H9 (cell line): ENCODE data around the gene DCLK2. TPM values are rescaled to one million over a fixed set of nuclear protein-coding genes. Genes with fewer than 3 reads are reported as not detected.

Source experiments
- DNase-seq: peaks from one replicate; pipeline ENCODE4 v3.0.0-alpha.2; 2017
- H2AFZ ChIP-seq: one replicate; pipeline ENCODE4 v1.6.1; 2013; ENCODE audit warnings: mild to moderate bottlenecking, low read length, control low read depth, moderate library complexity
- H2AK5ac ChIP-seq: 2 replicates; pipeline ENCODE4 v1.6.1; 2013; ENCODE audit warnings: low read length, control low read depth, mixed read lengths; ENCODE audit not compliant: insufficient read length
- H2BK120ac ChIP-seq: one replicate; pipeline ENCODE4 v1.6.1; 2013; ENCODE audit warnings: low read depth, mild to moderate bottlenecking, low read length, control low read depth, inconsistent platforms; ENCODE audit not compliant: poor library complexity, severe bottlenecking
- H2BK12ac ChIP-seq: 2 replicates; pipeline ENCODE4 v1.6.1; 2013; ENCODE audit warnings: low read length, control low read depth, mixed read lengths, low read depth; ENCODE audit not compliant: insufficient read length
- H2BK15ac ChIP-seq: 2 replicates; pipeline ENCODE4 v1.6.1; 2013; ENCODE audit warnings: low read depth, low read length, control low read depth
- H2BK20ac ChIP-seq: one replicate; pipeline ENCODE4 v1.6.1; 2013; ENCODE audit warnings: low read depth, mild to moderate bottlenecking, low read length, control low read depth, inconsistent platforms; ENCODE audit not compliant: poor library complexity, severe bottlenecking
- H2BK5ac ChIP-seq: 2 replicates; pipeline ENCODE4 v1.6.1; 2013; ENCODE audit warnings: low read length, control low read depth, mixed read lengths; ENCODE audit not compliant: insufficient read length
- H3K14ac ChIP-seq: 2 replicates; pipeline ENCODE4 v1.6.1; 2013; ENCODE audit warnings: low read length, control low read depth; ENCODE audit not compliant: insufficient read depth
- H3K18ac ChIP-seq: 2 replicates; pipeline ENCODE4 v1.6.1; 2013; ENCODE audit warnings: low read depth, mild to moderate bottlenecking, mixed read lengths, low read length, control low read depth; ENCODE audit not compliant: insufficient read length
- H3K23ac ChIP-seq: 2 replicates; pipeline ENCODE4 v1.6.1; 2013; ENCODE audit warnings: low read length, control low read depth, mixed read lengths, low read depth; ENCODE audit not compliant: insufficient read length
- H3K23me2 ChIP-seq: 2 replicates; pipeline ENCODE4 v1.6.1; 2013; ENCODE audit warnings: low read depth, mild to moderate bottlenecking, mixed read lengths, low read length, control low read depth; ENCODE audit not compliant: insufficient read length, poor library complexity, severe bottlenecking
- H3K27ac ChIP-seq: 2 replicates; pipeline ENCODE4 v1.5.1; 2013; ENCODE audit warnings: low read length, control low read depth, mixed read lengths, low read depth; ENCODE audit not compliant: insufficient read length
- H3K27me3 ChIP-seq: 2 replicates; pipeline ENCODE4 v1.6.1; 2013; ENCODE audit warnings: low read length, control low read depth, inconsistent platforms; ENCODE audit not compliant: insufficient read depth
- H3K4ac ChIP-seq: 2 replicates; pipeline ENCODE4 v1.6.1; 2013; ENCODE audit warnings: low read depth, mild to moderate bottlenecking, control low read depth, inconsistent platforms, low read length, moderate library complexity
- H3K4me1 ChIP-seq: 2 replicates; pipeline ENCODE4 v1.6.1; 2013; ENCODE audit warnings: low read length, control low read depth, inconsistent platforms; ENCODE audit not compliant: insufficient read depth
- H3K4me2 ChIP-seq: 2 replicates; pipeline ENCODE4 v1.6.1; 2013; ENCODE audit warnings: low read length, control low read depth, mixed read lengths; ENCODE audit not compliant: insufficient read length, insufficient read depth
- H3K56ac ChIP-seq: 2 replicates; pipeline ENCODE4 v1.6.1; 2013; ENCODE audit warnings: low read depth, mild to moderate bottlenecking, mixed read lengths, low read length, control low read depth; ENCODE audit not compliant: insufficient read length
- H3K79me1 ChIP-seq: 2 replicates; pipeline ENCODE4 v1.6.1; 2013; ENCODE audit warnings: low read depth, mild to moderate bottlenecking, moderate library complexity, low read length, control low read depth, inconsistent platforms; ENCODE audit not compliant: insufficient read depth, poor library complexity, severe bottlenecking
- H3K79me2 ChIP-seq: 2 replicates; pipeline ENCODE4 v1.6.1; 2013; ENCODE audit warnings: low read length, control low read depth, inconsistent platforms; ENCODE audit not compliant: insufficient read depth
- H3K9ac ChIP-seq: 2 replicates; pipeline ENCODE4 v1.6.1; 2013; ENCODE audit warnings: low read length, control low read depth, mixed read lengths; ENCODE audit not compliant: insufficient read length; ENCODE audit errors: extremely low read depth
- H3K9me3 ChIP-seq: one replicate; pipeline ENCODE4 v1.6.1; 2013; ENCODE audit warnings: low read depth, low read length, inconsistent platforms; ENCODE audit not compliant: control insufficient read depth
- H3T11ph ChIP-seq: one replicate; pipeline ENCODE4 v1.6.1; 2013; ENCODE audit warnings: mild to moderate bottlenecking, low read length, control low read depth, inconsistent platforms
- H4K20me1 ChIP-seq: one replicate; pipeline ENCODE4 v1.6.1; 2013; ENCODE audit not compliant: control insufficient read depth, insufficient read length, insufficient read depth
- H4K5ac ChIP-seq: 2 replicates; pipeline ENCODE4 v1.6.1; 2013; ENCODE audit warnings: low read depth, mild to moderate bottlenecking, mixed read lengths, low read length, control low read depth; ENCODE audit not compliant: insufficient read length
- H4K8ac ChIP-seq: replicated peaks from 2 replicates; pipeline ENCODE4 v1.6.1; 2013; ENCODE audit warnings: low read length, control low read depth, mixed read lengths, low read depth; ENCODE audit not compliant: insufficient read length
- H4K91ac ChIP-seq: 2 replicates; pipeline ENCODE4 v1.6.1; 2013; ENCODE audit warnings: low read depth, mild to moderate bottlenecking, moderate library complexity, mixed read lengths, low read length, control low read depth; ENCODE audit not compliant: insufficient read length
- H3K27ac Mint-ChIP-seq, 3 experiments: 2 replicates in 2 of 3; 3 replicates in 1 of 3; pipeline ENCODE4 v1.8.0; 2020 to 2021; ENCODE audit warnings: mixed read lengths in 3 of 3, mild to moderate bottlenecking in 1 of 3, moderate library complexity in 1 of 3
- H3K27me3 Mint-ChIP-seq: 2 replicates; pipeline ENCODE4 v1.8.0; 2021; ENCODE audit warnings: low read depth, mild to moderate bottlenecking, moderate library complexity, mixed read lengths
- H3K36me3 Mint-ChIP-seq, 3 experiments: 2 replicates in 2 of 3; 3 replicates in 1 of 3; pipeline ENCODE4 v1.8.0; 2020 to 2021; ENCODE audit warnings: low read depth in 3 of 3, mixed read lengths in 3 of 3; ENCODE audit not compliant: insufficient read depth in 1 of 3
- H3K4me1 Mint-ChIP-seq, 2 experiments: 2 replicates each; pipeline ENCODE4 v1.8.0; 2020; ENCODE audit warnings: mixed read lengths in 2 of 2
- H3K4me3 Mint-ChIP-seq, 2 experiments: 2 replicates in 1 of 2; 3 replicates in 1 of 2; pipeline ENCODE4 v1.8.0; 2020 to 2021; ENCODE audit warnings: mild to moderate bottlenecking in 2 of 2, mixed read lengths in 2 of 2, moderate library complexity in 1 of 2
- H3K9me3 Mint-ChIP-seq, 2 experiments: 2 replicates in 1 of 2; 3 replicates in 1 of 2; pipeline ENCODE4 v1.8.0; 2020; ENCODE audit warnings: mild to moderate bottlenecking in 2 of 2, mixed read lengths in 2 of 2, moderate library complexity in 1 of 2
- WGBS: extraction: QIAGEN DNeasy Blood & Tissue Kit; methylation state at CpG from one replicate; pipeline ENCODE4 v1.1.7; 2013; ENCODE audit warnings: missing lambda C conversion rate, low lambda C conversion rate, mixed read lengths; ENCODE audit not compliant: insufficient read length; ENCODE audit errors: extremely low coverage; 5-methylcytosine and 5-hydroxymethylcytosine counted together
- total RNA-seq: library from RNA; stranded (reverse); gene quantifications from 2 replicates; pipeline ENCODE4 v1.2.1, GENCODE V29; 2021
- TF ChIP-seq, protein P1 (sequence below): fragments of 200-600 bp; sonication (generic); conservative IDR thresholded peaks from 3 replicates; pipeline ENCODE4 v1.8.0; 2021; ENCODE audit warnings: antibody characterized with exemption, mild to moderate bottlenecking

Gene DCLK2
- total RNA-seq, 1 experiment from 2014 or later = 0.33 TPM

DNA sequence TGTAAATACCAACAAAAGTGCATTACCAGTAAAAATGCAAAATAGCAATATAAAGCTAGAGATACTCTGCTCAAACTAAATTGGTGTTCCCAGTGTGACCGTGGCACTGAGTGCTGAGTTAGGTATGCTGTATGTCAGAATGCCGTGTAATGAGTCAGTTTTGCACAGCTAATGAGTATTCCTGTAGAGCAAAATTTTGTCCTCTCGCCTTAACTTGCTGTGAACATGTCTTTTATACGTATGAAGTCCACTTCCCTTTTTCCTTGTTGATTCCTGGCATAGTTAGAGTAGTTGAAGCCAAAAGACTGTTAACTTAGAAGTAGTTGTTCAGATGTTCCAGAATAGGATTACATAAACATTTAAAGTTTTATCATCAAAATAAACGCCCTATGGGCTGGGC is 11.5 kb downstream of the DCLK2 start:
- Histone ChIP-seq H3K79me2 (no peaks in the 10 kb centered on the region), H2BK5ac (no peak overlapping the region), H3K9me3 (no peaks in the 10 kb centered on the region), H3K4me2 (no peak overlapping the region), H4K5ac (no peak overlapping the region), H3T11ph (no peak overlapping the region), H3K27me3 (no peaks in the 10 kb centered on the region), H3K23me2 (no peaks in the 10 kb centered on the region), H3K4ac (no peak overlapping the region), H2BK120ac (no peak overlapping the region), H2AFZ (no peak overlapping the region), H3K14ac (no peak overlapping the region), H3K79me1 (no peaks in the 10 kb centered on the region), H4K8ac (no peak overlapping the region), H2BK12ac (no peak overlapping the region), H2AK5ac (no peak overlapping the region), H2BK20ac (no peak overlapping the region), H3K18ac (no peak overlapping the region), H3K27ac (no peak overlapping the region), H3K4me1 (no peaks in the 10 kb centered on the region), H4K20me1 (no peaks in the 10 kb centered on the region), H3K23ac (no peak overlapping the region), H3K9ac (no peak overlapping the region), H4K91ac (no peak overlapping the region), H3K56ac (no peak overlapping the region), H2BK15ac (no peak overlapping the region)
- no peak for DNase-seq
- H3K27me3 Mint-ChIP-seq = no peaks in the 10 kb centered on the region; the same call in none of the 2 replicates
- no peaks in the 10 kb centered on the region; a peak in 1 of 5 replicates for H3K9me3 Mint-ChIP-seq
- H3K4me3 Mint-ChIP-seq = no peak overlapping the region
- TF ChIP-seq, protein P1, sequence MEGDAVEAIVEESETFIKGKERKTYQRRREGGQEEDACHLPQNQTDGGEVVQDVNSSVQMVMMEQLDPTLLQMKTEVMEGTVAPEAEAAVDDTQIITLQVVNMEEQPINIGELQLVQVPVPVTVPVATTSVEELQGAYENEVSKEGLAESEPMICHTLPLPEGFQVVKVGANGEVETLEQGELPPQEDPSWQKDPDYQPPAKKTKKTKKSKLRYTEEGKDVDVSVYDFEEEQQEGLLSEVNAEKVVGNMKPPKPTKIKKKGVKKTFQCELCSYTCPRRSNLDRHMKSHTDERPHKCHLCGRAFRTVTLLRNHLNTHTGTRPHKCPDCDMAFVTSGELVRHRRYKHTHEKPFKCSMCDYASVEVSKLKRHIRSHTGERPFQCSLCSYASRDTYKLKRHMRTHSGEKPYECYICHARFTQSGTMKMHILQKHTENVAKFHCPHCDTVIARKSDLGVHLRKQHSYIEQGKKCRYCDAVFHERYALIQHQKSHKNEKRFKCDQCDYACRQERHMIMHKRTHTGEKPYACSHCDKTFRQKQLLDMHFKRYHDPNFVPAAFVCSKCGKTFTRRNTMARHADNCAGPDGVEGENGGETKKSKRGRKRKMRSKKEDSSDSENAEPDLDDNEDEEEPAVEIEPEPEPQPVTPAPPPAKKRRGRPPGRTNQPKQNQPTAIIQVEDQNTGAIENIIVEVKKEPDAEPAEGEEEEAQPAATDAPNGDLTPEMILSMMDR = no peak
- no peak overlapping the region for H3K27ac Mint-ChIP-seq
- WGBS = no CpG with 5 or more reads among the region's 5 CpGs
- no peaks in the 10 kb centered on the region for H3K4me1 Mint-ChIP-seq
- no peaks in the 10 kb centered on the region for H3K36me3 Mint-ChIP-seq
